Stimulated activated CD4-positive, alpha-beta T cell treated with anti-CD3 and anti-CD28 coated beads, TNF-alpha, amount 100 ng/mL, for 24 hours (primary cell): ENCODE measurements around the gene SMAP1.

Experiments
- DNase-seq, 3 experiments: peaks; one replicate each; pipeline ENCODE4 v3.0.0-alpha.2; 2020; ENCODE audit warnings: low read depth in 3 of 3

Gene SMAP1

GRCh38 chr6:70894001-70894400 lies 226.3 kb downstream of the SMAP1 start:
- no peak for DNase-seq

DNA sequence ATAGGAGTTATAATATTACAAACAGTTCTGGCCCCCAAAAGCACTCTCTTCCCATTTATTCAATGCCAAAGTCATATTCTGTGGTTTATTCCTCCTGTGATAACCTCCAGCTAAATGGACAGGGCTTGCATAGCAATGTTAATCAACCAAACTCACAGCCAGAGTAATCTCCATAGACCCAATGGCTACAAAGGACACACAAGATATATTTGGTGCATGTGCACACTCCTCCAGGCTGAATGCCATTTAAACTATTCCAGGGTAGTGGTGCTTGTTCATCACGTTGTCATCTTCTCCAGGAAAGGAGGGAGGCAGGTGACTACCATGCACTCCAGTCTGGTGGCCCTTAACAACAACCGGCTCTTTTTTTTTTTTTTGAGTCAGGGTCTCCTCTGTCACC lies 232.4 kb downstream of the SMAP1 start:
- no peak for DNase-seq

GRCh38 chr6:70901324-70901723 lies 233.6 kb downstream of the SMAP1 start:
- DNase-seq = no peak

- DNase-seq = no peak
These were observed 236.2 kb downstream of the SMAP1 start for GRCh38 chr6:70903665-70904452.

DNA sequence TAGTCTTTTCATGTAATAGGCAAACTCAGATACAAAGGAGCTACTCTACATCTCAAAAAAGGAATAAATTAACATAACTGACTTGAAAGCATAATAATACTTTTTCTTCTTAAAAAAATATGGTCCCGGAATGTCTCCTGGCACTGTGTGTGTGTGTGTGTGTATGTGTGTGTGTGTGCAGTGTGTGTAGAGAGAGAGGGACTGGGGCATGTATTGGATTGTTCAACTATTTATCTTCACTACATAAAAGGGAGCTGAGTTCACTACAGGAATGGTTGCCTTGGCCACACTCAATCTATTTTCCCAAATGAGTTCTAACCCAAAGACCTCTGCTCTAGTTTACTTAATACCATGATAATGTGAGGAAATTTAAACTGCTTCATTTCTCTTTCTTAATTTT lies 238.1 kb downstream of the SMAP1 start:
- DNase-seq = no peak
